Pons (tissue), 1 donor: Measurements from ENCODE around the gene SMAD4.
"Not testable (repeated sequence)": the region's sequence is repeated elsewhere in the genome, so short reads cannot be mapped to it uniquely, and the experiment has no call there.

Source experiments
- DNase-seq: peaks from one replicate; pipeline ENCODE4 v3.0.0-alpha.2; 2016; ENCODE audit warnings: low spot score

The SMAD4 gene

GRCh38 chr18:51111633-51112355, 81.8 kb downstream of the SMAD4 start:
- DNase-seq: not testable (repeated sequence)

- DNase-seq: not testable (repeated sequence)
These were observed 87.0 kb downstream of the SMAD4 start for GRCh38 chr18:51116996-51117395.

GRCh38 chr18:51119561-51119960, 89.5 kb downstream of the SMAD4 start:
- not testable (repeated sequence) for DNase-seq

- not testable (repeated sequence) for DNase-seq
These were observed 90.0 kb downstream of the SMAD4 start for GRCh38 chr18:51119976-51120375.

GRCh38 chr18:51120809-51121596, 91.0 kb downstream of the SMAD4 start:
- no peak for DNase-seq

DNA sequence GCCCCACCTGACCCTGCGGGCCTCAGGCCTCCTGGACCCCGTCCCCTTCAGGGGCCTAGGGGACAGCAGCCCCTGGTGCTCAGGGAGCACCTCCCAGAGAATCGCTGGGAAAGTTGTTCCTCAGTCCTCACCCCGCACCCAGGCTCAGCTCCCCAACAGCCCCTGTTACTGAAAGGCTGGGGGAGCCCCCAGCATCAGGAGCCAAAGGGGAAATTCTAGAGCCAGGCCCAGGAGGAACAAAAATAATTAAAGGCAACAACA, 91.5 kb downstream of the SMAD4 start:
- DNase-seq: no peak

DNA sequence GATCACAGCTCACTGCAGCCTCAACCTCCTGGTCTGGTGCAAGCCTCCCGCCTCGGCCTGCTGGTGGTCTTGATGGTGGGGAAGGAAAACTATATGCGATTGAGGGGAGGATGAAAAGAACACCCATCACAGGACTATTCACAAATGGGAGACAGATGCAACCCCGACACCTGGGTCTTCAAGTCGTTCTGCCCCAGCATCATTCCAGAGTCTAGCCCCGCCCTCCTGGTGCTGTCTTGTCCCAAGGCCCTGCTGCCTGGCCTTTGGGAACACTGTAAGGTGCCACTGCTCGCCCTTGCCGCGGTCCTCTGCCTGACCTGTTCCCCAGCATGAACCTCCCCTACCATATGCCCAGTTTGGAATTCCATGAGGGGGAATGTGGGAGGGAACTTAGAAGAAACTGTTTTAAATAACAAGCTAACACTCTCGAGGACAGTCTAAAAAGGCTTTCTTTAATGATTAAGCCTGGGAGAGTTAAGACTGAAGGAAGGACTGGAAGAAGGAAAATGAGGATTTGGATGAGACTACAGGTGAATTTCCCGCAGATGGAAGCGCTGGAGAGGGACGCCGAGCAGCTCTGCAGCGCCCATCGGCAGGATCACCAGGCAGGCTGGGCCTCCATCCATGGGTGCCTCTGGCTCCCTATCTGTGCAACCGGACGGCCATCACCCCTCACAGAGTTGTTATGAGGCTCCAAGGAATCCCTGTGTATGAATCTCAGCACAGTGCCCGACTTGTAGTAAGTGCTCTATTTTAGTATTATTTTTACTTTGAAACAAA, 92.4 kb downstream of the SMAD4 start:
- no peak for DNase-seq

DNA sequence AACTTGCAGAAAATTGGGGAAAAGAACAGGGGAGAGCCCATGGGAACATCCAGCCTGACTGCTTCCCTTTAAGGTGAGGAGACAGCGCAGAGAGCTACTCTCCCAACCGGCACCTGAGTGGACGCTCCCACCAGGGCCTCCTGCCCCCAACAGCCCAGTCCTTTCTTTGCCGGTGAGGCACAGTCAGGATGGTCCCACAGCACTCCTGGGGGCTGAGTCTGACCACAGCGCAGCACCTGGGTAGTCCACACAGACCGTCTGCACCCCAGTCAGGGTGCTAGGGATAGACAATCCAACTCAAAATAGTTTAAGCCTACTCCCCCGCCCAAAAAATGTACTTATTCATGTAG, 93.0 kb downstream of the SMAD4 start:
- no peak for DNase-seq

- no peak for DNase-seq
These were observed 93.5 kb downstream of the SMAD4 start for GRCh38 chr18:51123481-51123880.

- DNase-seq: no peak
These were observed 94.0 kb downstream of the SMAD4 start for GRCh38 chr18:51123936-51124486.

- no peak for DNase-seq
These were observed 96.0 kb downstream of the SMAD4 start for GRCh38 chr18:51125976-51126375.

DNA sequence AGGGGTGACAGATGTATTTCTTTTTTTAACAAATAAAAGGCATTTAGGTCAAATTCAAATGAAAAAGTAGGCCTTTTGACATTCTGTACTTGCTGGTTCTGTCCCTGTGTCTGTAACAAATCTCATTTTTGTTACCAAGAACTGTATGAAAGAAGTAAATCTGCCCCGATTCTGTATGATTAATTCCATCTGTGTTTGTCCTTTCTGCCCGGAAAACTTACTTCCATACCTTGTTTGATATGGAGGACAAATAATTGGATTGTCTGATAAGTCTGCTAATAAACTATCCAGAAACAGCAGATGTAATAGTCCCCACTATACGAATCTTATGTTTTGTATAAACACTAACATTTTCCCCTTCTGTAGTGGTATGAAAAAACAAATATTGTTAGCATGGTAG, 97.7 kb downstream of the SMAD4 start:
- no peak for DNase-seq

GRCh38 chr18:51128533-51128932, 98.5 kb downstream of the SMAD4 start:
- DNase-seq: no peak

DNA sequence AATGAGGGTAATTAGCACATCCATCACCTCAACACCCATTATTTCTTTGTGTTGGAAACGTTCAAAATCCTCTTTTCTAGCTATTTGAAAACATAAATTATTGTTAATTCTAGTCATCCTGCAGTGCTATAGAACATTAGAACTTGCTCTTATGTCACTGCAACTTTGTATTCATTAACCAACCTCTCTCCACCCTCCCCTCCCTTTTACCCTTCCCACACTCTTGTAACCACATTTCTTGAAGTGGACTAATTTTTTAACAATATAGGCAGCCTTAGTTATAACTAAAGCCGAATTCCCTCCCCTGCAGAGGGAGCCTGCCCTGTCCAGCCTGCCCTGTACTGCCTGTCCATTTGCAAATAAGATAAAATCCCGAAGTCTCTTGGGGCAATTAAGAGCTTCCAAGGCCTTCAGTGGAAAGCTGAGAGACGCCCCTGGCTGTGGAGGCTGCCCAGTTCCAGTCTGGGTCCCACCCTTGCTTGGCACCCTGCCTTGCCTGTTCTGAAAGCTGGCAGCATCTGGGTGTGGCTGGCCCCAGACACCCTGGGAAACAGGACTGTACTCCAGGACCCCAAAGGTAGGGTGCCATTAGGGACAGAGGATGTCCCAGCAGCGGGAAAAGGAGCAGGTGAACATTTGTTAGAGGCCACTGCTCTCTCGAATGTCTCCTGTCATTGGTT, 102.4 kb downstream of the SMAD4 start:
- no peak for DNase-seq

DNA sequence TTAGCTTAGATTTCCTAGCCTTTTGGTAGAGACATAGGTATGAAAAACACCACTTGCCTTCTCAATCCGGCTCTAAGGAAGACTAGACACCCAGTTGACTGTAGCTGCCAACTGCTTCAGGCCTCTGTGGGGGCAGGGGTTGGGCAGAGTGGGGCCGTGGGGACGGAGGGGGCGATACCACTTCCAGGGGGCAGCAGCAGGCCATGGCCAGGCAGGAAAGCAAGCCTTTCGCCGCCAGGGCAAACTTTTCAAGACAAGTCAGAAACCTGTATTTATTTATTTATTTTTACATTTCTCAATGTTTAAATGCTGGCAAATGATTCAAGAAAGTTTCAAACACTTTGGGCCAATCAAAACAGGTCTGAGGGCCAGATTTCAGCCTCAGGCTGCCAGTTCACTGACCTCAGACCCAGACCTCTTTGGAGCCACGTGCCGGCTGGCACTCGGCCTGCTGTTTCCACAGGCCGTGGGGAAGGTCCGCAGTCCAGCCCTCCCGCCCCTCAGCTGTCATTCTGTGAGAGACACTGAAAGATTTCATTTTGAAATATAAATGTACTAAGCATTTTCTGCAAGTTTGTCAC, 103.7 kb downstream of the SMAD4 start:
- DNase-seq: no peak
